K562 (cell line): Measurements from ENCODE around the gene TEX14. TPM values are rescaled to one million over a fixed set of nuclear protein-coding genes. Genes with fewer than 3 reads are reported as not detected.

Experiments used
- IRF1 ChIP-seq: sonication (generic); formaldehyde crosslinking; IDR thresholded peaks from 2 replicates; pipeline ENCODE4 v1.8.0; 2022; ENCODE audit warnings: missing genetic modification reagents, mild to moderate bottlenecking, borderline replicate concordance
- L3MBTL2 ChIP-seq: fragments of 450-650 bp; IDR thresholded peaks from 2 replicates; pipeline ENCODE4 v1.6.1; 2016; ENCODE audit warnings: mild to moderate bottlenecking, moderate library complexity
- MYBL2 ChIP-seq, 2 experiments: fragments of 450-650 bp in 1 of 2; sonication (generic) in 1 of 2; formaldehyde crosslinking in 1 of 2; IDR thresholded peaks; 2 replicates each; pipeline versions ENCODE4 v1.6.1 to v1.8.1; 2017 to 2022; ENCODE audit warnings: borderline replicate concordance in 1 of 2, inconsistent platforms in 1 of 2, low read depth in 1 of 2, mild to moderate bottlenecking in 1 of 2, missing genetic modification reagents in 1 of 2, moderate library complexity in 1 of 2
- RBM17 ChIP-seq: fragments of 200-400 bp; formaldehyde crosslinking; IDR thresholded peaks from 2 replicates; pipeline ENCODE4 v1.6.1; 2017; ENCODE audit warnings: low read depth, mild to moderate bottlenecking, low read length, borderline replicate concordance
- SIRT6 ChIP-seq: IDR thresholded peaks from one replicate; pipeline ENCODE4 v1.6.1; 2012; ENCODE audit warnings: low read depth, mild to moderate bottlenecking, control low read depth, inconsistent platforms, low read length, moderate library complexity
- VEZF1 ChIP-seq: fragments of 200-800 bp; sonication (Bioruptor generic); IDR thresholded peaks from 2 replicates; pipeline ENCODE4 v1.6.1; 2017; ENCODE audit warnings: missing genetic modification characterization, missing compliant biosample characterization
- ZBTB33 ChIP-seq: sonication (generic); formaldehyde crosslinking; IDR thresholded peaks from 2 replicates; pipeline ENCODE4 v1.8.1; 2023; ENCODE audit warnings: mild to moderate bottlenecking, missing genetic modification reagents
- ZKSCAN1 ChIP-seq: fragments of 150-350 bp; IDR thresholded peaks from 2 replicates; pipeline ENCODE4 v1.6.1; 2016; ENCODE audit warnings: low read depth, low read length
- ZNF764 ChIP-seq: fragments of 250-450 bp; sonication (Bioruptor Pico); IDR thresholded peaks from 2 replicates; pipeline ENCODE4 v1.4.0; 2020; ENCODE audit warnings: low read depth, mild to moderate bottlenecking, moderate library complexity
- polyA plus RNA-seq, 8 experiments: library from polyadenylated mRNA; depleted of rRNA in 4 of 8; stranded (reverse) in 5 of 8; unstranded in 3 of 8; fragments of >200 nt; fragmentation: Nextera tagmentation in 2 of 8; fragmentation: Illumina TruSeq in 1 of 8; extraction: Ambion mirVana in 2 of 8; extraction: Trizol in 1 of 8; gene quantifications; 2 replicates each; pipeline versions ENCODE4 v1.2.1 to v1.2.3, GENCODE V29; 2011 to 2014; ENCODE audit warnings: inconsistent platforms in 1 of 8, missing spikeins in 1 of 8
- total RNA-seq, 7 experiments: library from RNA; depleted of rRNA in 6 of 7; stranded (reverse); fragments of >200 nt in 6 of 7; fragmentation: Illumina TruSeq in 2 of 7; extraction: Trizol in 2 of 7; gene quantifications; 2 replicates each; pipeline versions ENCODE4 v1.2.1 to v1.2.3, GENCODE V29; 2011 to 2021; ENCODE audit warnings: low replicate concordance in 1 of 7

Gene TEX14
- total and polyA plus RNA-seq, 9 of the 15 experiments (the other 6 are each of a cell fraction or from before 2014, with no cell fraction given) = 0.05 to 0.12 (median 0.09) TPM; not detected in 1

GRCh38 chr17:58691701-58692238 is at the start of gene TEX14 (continued):
- TF ChIP-seq MYBL2 (IDR thresholded peaks at IDR 0.05; ENCODE audit: low read depth) (0 out of 2 replicates have a peak, but pooled peaks have one; percentile 12), MYBL2 (CRISPR knock-in tag; IDR thresholded peaks at IDR 0.05; ENCODE audit: borderline replicate concordance) (no peak), ZNF764 (CRISPR knock-in tag) (no peak), VEZF1 (CRISPR knock-in tag) (no peak; the same call in 1 of the 2 replicates), SIRT6 (no peak), IRF1 (CRISPR knock-in tag) (no peak), L3MBTL2 (no peak), ZBTB33 (CRISPR knock-in tag) (no peak), ZKSCAN1 (no peak), RBM17 (no peak)
- TF ChIP-seq, all 486 proteins: peak for 6
